HepG2 (cell line): ENCODE data around the gene THSD1.

Source experiments
- AGO2 ChIP-seq: fragments of 200-400 bp; formaldehyde crosslinking; optimal IDR thresholded peaks from 2 replicates; pipeline ENCODE3; 2017; ENCODE audit warnings: mild to moderate bottlenecking, low read depth, low read length, moderate library complexity
- EZH2 ChIP-seq: conservative IDR thresholded peaks from 2 replicates; pipeline ENCODE4 v1.6.1; 2012; ENCODE audit warnings: mild to moderate bottlenecking, low read depth, low read length, moderate library complexity
- POLR2A ChIP-seq, 2 experiments: IDR thresholded peaks; 2 replicates each; pipeline ENCODE4 v1.6.1; 2011; ENCODE audit warnings: low read depth in 2 of 2, low read length in 2 of 2, mild to moderate bottlenecking in 1 of 2, moderate library complexity in 1 of 2; ENCODE audit not compliant: insufficient read depth in 1 of 2
- ZNF576 ChIP-seq: sonication (generic); formaldehyde crosslinking; IDR thresholded peaks from 2 replicates; pipeline ENCODE4 v1.4.0; 2020; ENCODE audit warnings: mild to moderate bottlenecking, missing genetic modification reagents

- no peak for TF ChIP-seq AGO2
- no peak for TF ChIP-seq POLR2A (IDR thresholded peaks at IDR 0.05; ENCODE audit: insufficient read depth in 1 of 2, low read depth in 2 of 2, low read length in 2 of 2)
- TF ChIP-seq EZH2 = no peak
- no peak for TF ChIP-seq ZNF576 (CRISPR knock-in tag)
These were observed 8.1 kb upstream of the THSD1 start for GRCh38 chr13:52414051-52414450.
